Measurements from ENCODE around the gene EIF2B2. TPM values are rescaled to one million over a fixed set of nuclear protein-coding genes. Genes with fewer than 3 reads are reported as not detected.
A peak's percentile ranks its signal among the peaks of the same experiment; 100 is the strongest.

Gene EIF2B2
- total and polyA plus RNA-seq, 9 of the 15 experiments (the other 6 are each of a cell fraction or from before 2014, with no cell fraction given): 10.6 to 94.1 (median 38.9) TPM

GRCh38 chr14:75002392-75003249 is at the start of gene EIF2B2 (continued):
- no peak for TF ChIP-seq YY1 (IDR thresholded peaks at IDR 0.05; ENCODE audit: borderline replicate concordance in 1 of 3, control insufficient read depth in 1 of 3, extremely low read depth in 1 of 3, insufficient read depth in 3 of 3, insufficient read length in 1 of 3, insufficient replicate concordance in 2 of 3, low read depth in 1 of 3, low read length in 2 of 3)
- TF ChIP-seq EWSR1 (IDR thresholded peaks at IDR 0.05; ENCODE audit: borderline replicate concordance, low read depth, partially characterized antibody): no peak
- no peak for TF ChIP-seq HMGXB4 (CRISPR knock-in tag; IDR thresholded peaks at IDR 0.05)
- TF ChIP-seq ESRRB (CRISPR knock-in tag; IDR thresholded peaks at IDR 0.05; ENCODE audit: borderline replicate concordance): no peak
- TF ChIP-seq TAL1 (IDR thresholded peaks at IDR 0.05): no peak
- TF ChIP-seq, protein P1, sequence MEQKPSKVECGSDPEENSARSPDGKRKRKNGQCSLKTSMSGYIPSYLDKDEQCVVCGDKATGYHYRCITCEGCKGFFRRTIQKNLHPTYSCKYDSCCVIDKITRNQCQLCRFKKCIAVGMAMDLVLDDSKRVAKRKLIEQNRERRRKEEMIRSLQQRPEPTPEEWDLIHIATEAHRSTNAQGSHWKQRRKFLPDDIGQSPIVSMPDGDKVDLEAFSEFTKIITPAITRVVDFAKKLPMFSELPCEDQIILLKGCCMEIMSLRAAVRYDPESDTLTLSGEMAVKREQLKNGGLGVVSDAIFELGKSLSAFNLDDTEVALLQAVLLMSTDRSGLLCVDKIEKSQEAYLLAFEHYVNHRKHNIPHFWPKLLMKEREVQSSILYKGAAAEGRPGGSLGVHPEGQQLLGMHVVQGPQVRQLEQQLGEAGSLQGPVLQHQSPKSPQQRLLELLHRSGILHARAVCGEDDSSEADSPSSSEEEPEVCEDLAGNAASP (IDR thresholded peaks at IDR 0.05): no peak
- TF ChIP-seq ZNF408 (CRISPR knock-in tag; IDR thresholded peaks at IDR 0.05; ENCODE audit: low read depth): no peak
- TF ChIP-seq PYGO2 (tag; IDR thresholded peaks at IDR 0.05): no peak
- no peak for TF ChIP-seq CHD4 (IDR thresholded peaks at IDR 0.05; ENCODE audit: insufficient read depth, insufficient replicate concordance, low read depth, low read length, poor library complexity, severe bottlenecking)
- TF ChIP-seq GTF2A2 (tag; IDR thresholded peaks at IDR 0.05): no peak
- no peak; a peak in 1 of 3 replicates for TF ChIP-seq CBX3 (IDR thresholded peaks at IDR 0.05; ENCODE audit: borderline replicate concordance in 1 of 2, low read length in 2 of 2)
- TF ChIP-seq ZSCAN32 (CRISPR knock-in tag; IDR thresholded peaks at IDR 0.05): no peak
- TF ChIP-seq ETV1 (tag; conservative IDR thresholded peaks at IDR 0.05; ENCODE audit: low read depth): peak; percentile 79
- no peak for TF ChIP-seq CREB5 (CRISPR knock-in tag; IDR thresholded peaks at IDR 0.05)
- TF ChIP-seq ADNP (tag; IDR thresholded peaks at IDR 0.05): no peak
- peak; percentile 73 for TF ChIP-seq POLR2A (conservative IDR thresholded peaks at IDR 0.05)
- peak; percentile 49; the same call in 1 of the 2 replicates for TF ChIP-seq POLR2AphosphoS5 (IDR thresholded peaks at IDR 0.05; ENCODE audit: control insufficient read depth, insufficient read depth, low read depth, low read length)
- TF ChIP-seq MCM7 (IDR thresholded peaks at IDR 0.05): no peak
- no peak for TF ChIP-seq ERF (CRISPR knock-in tag; IDR thresholded peaks at IDR 0.05)
